Rectal smooth muscle tissue (tissue), 1 donor: ENCODE measurements around the gene PANK1.

ENCODE experiments used
- H3K27ac ChIP-seq: one replicate; pipeline ENCODE4 v1.7.0; 2013; ENCODE audit warnings: low read depth, low read length, inconsistent platforms
- H3K27me3 ChIP-seq: one replicate; pipeline ENCODE4 v1.7.0; 2013; ENCODE audit warnings: low read length; ENCODE audit not compliant: control insufficient read depth, insufficient read depth
- H3K36me3 ChIP-seq: one replicate; pipeline ENCODE4 v1.7.0; 2013; ENCODE audit warnings: low read length; ENCODE audit not compliant: control insufficient read depth, insufficient read depth
- H3K4me1 ChIP-seq: one replicate; pipeline ENCODE4 v1.7.0; 2013; ENCODE audit warnings: low read length; ENCODE audit not compliant: control insufficient read depth, insufficient read depth
- H3K4me3 ChIP-seq: one replicate; pipeline ENCODE4 v1.7.0; 2013; ENCODE audit warnings: low read length
- H3K9ac ChIP-seq: one replicate; pipeline ENCODE4 v1.7.0; 2013; ENCODE audit warnings: low read length

The PANK1 gene

GRCh38 chr10:89644967-89645741 lies at the start of gene PANK1:
Gene PANK1 (minus strand): TSS chr10:89645242. CDS start chr10:89644891, 351 bp downstream.
- Histone ChIP-seq H3K27me3 (no peaks in the 10 kb centered on the region), H3K9ac (peak within 1 kb of the TSS; percentile 1), H3K36me3 (no peaks in the 10 kb centered on the region), H3K27ac (peak within 1 kb of the TSS; percentile 85), H3K4me3 (peak within 1 kb of the TSS; percentile 78), H3K4me1 (peaks cover 7% of the 10 kb centered on the region)

DNA sequence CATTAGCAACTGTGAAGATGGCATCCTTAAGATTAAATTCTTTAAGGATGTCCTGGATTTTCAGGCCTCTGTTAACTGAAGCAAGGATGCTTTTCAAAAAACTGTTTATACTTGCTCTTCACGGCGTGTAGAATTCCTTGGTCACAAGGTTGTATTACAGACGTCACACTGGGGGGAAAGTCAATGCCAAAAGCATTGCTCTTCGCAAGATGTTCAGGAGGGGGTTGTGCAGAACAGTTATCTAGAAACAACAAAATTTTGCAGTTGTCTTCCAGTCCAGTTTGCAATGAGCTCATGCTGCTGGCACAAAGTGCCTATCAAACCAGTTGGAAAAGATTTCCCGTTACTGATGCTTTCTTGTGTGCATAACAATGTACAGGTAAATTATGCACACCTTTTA lies 48.1 kb upstream of the PANK1 start:
- Histone ChIP-seq H3K27me3 (no peaks in the 10 kb centered on the region), H3K4me1 (no peaks in the 10 kb centered on the region), H3K27ac (no peak overlapping the region), H3K4me3 (no peak overlapping the region), H3K36me3 (no peaks in the 10 kb centered on the region), H3K9ac (no peak overlapping the region)

- Histone ChIP-seq H3K4me1 (no peaks in the 10 kb centered on the region), H3K4me3 (no peak overlapping the region), H3K9ac (no peak overlapping the region), H3K27me3 (no peaks in the 10 kb centered on the region), H3K36me3 (no peaks in the 10 kb centered on the region), H3K27ac (no peak overlapping the region)
Observed at GRCh38 chr10:89692416-89692815, 47.4 kb upstream of the PANK1 start.

GRCh38 chr10:89690027-89690426 lies 45.0 kb upstream of the PANK1 start:
- no peaks in the 10 kb centered on the region for H3K4me1 ChIP-seq
- H3K9ac ChIP-seq: no peak overlapping the region
- no peak overlapping the region for H3K4me3 ChIP-seq
- no peak overlapping the region for H3K27ac ChIP-seq
- H3K27me3 ChIP-seq: no peaks in the 10 kb centered on the region
- H3K36me3 ChIP-seq: no peaks in the 10 kb centered on the region

- no peak overlapping the region for H3K4me3 ChIP-seq
- no peaks in the 10 kb centered on the region for H3K4me1 ChIP-seq
- H3K9ac ChIP-seq: no peak overlapping the region
- no peaks in the 10 kb centered on the region for H3K36me3 ChIP-seq
- H3K27me3 ChIP-seq: no peaks in the 10 kb centered on the region
- H3K27ac ChIP-seq: no peak overlapping the region
Observed at GRCh38 chr10:89685936-89686335, 40.9 kb upstream of the PANK1 start.

GRCh38 chr10:89684604-89685003 lies 39.6 kb upstream of the PANK1 start:
- no peak overlapping the region for H3K27ac ChIP-seq
- H3K4me3 ChIP-seq: no peak overlapping the region
- no peaks in the 10 kb centered on the region for H3K27me3 ChIP-seq
- no peaks in the 10 kb centered on the region for H3K36me3 ChIP-seq
- H3K9ac ChIP-seq: no peak overlapping the region
- H3K4me1 ChIP-seq: no peaks in the 10 kb centered on the region

DNA sequence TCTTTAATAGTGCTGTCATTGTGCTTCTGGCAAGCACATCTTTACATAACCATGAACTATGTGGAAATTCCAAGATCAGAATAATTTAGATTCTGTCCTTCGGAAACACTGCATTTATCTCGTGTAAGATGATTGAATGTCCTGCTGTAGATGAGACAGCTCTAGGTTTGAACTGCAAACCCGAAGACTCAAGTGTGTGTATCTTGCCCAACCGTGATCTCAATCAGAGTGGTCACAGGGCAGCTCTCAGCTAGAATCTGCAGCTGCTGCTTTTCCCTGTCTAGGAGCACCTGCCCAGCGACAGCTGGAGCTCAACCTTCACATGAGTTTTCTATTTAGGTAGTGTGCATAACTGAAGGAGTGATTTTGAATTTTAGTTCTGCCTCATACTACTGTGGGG lies 38.8 kb upstream of the PANK1 start:
- Histone ChIP-seq H3K27me3 (no peaks in the 10 kb centered on the region), H3K27ac (no peak overlapping the region)

DNA sequence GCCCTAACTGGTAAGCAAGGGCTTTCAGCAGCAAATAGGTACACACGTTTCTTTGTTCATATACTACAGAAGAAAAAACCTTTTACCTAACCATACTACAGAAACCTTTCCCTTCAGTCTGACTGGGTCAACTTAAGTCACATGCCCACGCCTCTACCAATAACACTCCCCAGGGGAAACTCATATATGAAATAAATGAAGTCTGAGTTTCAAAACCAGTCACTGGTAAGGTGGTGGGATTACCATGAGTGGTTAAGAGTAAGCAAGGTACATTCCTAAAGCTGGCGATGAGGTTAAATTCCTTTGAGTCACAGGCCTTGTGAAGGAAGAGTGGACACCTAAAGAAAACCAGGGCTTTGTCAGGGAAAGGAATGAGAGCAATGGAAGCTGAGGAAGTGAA lies 34.9 kb upstream of the PANK1 start:
- no peak overlapping the region for H3K4me3 ChIP-seq
- H3K9ac ChIP-seq: no peak overlapping the region
- no peaks in the 10 kb centered on the region for H3K36me3 ChIP-seq
- no peaks in the 10 kb centered on the region for H3K4me1 ChIP-seq
- H3K27ac ChIP-seq: no peak overlapping the region
- H3K27me3 ChIP-seq: no peaks in the 10 kb centered on the region

More for the DNA sequence above, 38.8 kb upstream of the PANK1 start:
- H3K9ac ChIP-seq: no peak overlapping the region
- H3K4me1 ChIP-seq: no peaks in the 10 kb centered on the region
- no peak overlapping the region for H3K4me3 ChIP-seq
- no peaks in the 10 kb centered on the region for H3K36me3 ChIP-seq

DNA sequence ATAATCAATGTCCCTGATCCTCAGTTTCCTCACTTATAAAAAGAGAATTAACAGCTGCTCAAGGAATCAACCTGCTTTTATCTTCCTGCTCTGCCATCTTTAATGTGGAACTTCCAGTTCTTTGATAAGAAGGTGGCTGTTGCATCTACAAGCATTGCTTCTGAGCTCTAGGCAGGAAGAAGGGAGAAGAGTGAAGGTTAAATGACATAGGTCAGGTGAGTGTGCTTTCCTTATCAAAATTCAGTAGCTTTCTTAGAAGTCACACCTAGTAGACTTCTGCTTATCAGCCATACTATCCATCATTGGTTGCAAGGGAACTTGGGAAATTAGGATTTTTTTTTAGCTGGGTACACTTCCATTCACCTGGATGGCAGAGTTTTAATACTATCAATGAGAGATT lies 32.3 kb upstream of the PANK1 start:
- Histone ChIP-seq H3K4me3 (no peak overlapping the region), H3K27ac (no peak overlapping the region), H3K27me3 (no peaks in the 10 kb centered on the region), H3K36me3 (no peaks in the 10 kb centered on the region), H3K4me1 (no peaks in the 10 kb centered on the region), H3K9ac (no peak overlapping the region)

DNA sequence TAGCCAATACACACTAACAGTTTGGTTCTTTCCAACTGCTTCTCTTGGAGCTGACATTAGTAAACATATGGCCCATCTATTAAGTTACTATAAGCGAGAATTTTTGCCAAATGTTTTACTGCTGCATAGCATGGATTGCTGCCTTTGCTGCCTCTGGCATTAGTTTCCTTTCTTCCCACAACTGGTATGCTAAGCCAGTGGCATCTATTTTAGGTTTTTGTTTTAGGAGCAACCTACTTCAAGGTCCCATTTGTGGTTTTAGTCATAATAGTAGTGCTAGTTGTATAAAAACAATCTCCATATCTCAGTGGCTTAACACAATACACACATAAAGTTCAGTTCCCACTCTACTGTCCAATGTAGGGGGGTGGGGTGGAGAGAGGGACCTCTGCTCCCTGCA lies 25.9 kb upstream of the PANK1 start:
- H3K27ac ChIP-seq: no peak overlapping the region
- H3K36me3 ChIP-seq: no peaks in the 10 kb centered on the region
- no peaks in the 10 kb centered on the region for H3K4me1 ChIP-seq
- H3K9ac ChIP-seq: no peak overlapping the region
- no peak overlapping the region for H3K4me3 ChIP-seq
- no peaks in the 10 kb centered on the region for H3K27me3 ChIP-seq

- H3K4me3 ChIP-seq: no peak overlapping the region
- no peaks in the 10 kb centered on the region for H3K4me1 ChIP-seq
- H3K27ac ChIP-seq: no peak overlapping the region
- no peaks in the 10 kb centered on the region for H3K27me3 ChIP-seq
- H3K36me3 ChIP-seq: no peaks in the 10 kb centered on the region
- no peak overlapping the region for H3K9ac ChIP-seq
Observed at GRCh38 chr10:89669985-89670384, 24.9 kb upstream of the PANK1 start.

- Histone ChIP-seq H3K4me1 (no peaks in the 10 kb centered on the region), H3K4me3 (no peak overlapping the region), H3K36me3 (no peaks in the 10 kb centered on the region), H3K27ac (no peak overlapping the region), H3K9ac (no peak overlapping the region), H3K27me3 (no peaks in the 10 kb centered on the region)
Observed at GRCh38 chr10:89668386-89669071, 23.5 kb upstream of the PANK1 start.

- Histone ChIP-seq H3K27ac (no peak overlapping the region), H3K4me3 (no peak overlapping the region), H3K27me3 (no peaks in the 10 kb centered on the region), H3K9ac (no peak overlapping the region), H3K4me1 (no peaks in the 10 kb centered on the region), H3K36me3 (no peaks in the 10 kb centered on the region)
Observed at GRCh38 chr10:89666138-89666537, 21.1 kb upstream of the PANK1 start.
